T-helper 1 cell treated with Interleukin-12 subunit alpha and Interleukin-12 subunit beta and Interleukin-4 antibody, amounts not matched to agents 30 ng/mL and 1 ng/mL, for 36 hours (primary cell): ENCODE data around the gene C2CD2L. TPM values are rescaled to one million over a fixed set of nuclear protein-coding genes. Genes with fewer than 3 reads are reported as not detected.

Experiments
- intact Hi-C: fragments of 100-400 bp; cut with micrococcal nuclease; formaldehyde crosslinking; loops from one replicate; pipeline ENCODE4 v1.15.1; 2024
- total RNA-seq: library from RNA; stranded (reverse); gene quantifications from 2 replicates; pipeline ENCODE4 v1.2.3, GENCODE V29; 2022

Gene C2CD2L
- total RNA-seq, result 36.6 and 42.2 TPM in 2 replicates

- intact Hi-C loops, result loop anchor here (1.0 to 5.0 kb wide), 8 partner anchors 8 to 315 kb away; partner anchors contain the start of genes DDX6, HINFP, RNF26 and RPS25
These were observed at the start of gene C2CD2L for GRCh38 chr11:119106564-119107537. Gene C2CD2L, plus strand, starts transcription at chr11:119107344. Its CDS starts 398 bp downstream, at chr11:119107742.

- intact Hi-C loops, result loop anchor here (5.0 kb wide), 1 partner anchor 323 kb away; the partner anchor contains the start of gene USP2
These were observed 48.0 kb upstream of the C2CD2L start for GRCh38 chr11:119059128-119059527.

- intact Hi-C loops, result no loop called here
These were observed 45.9 kb upstream of the C2CD2L start for GRCh38 chr11:119061256-119061655.

GRCh38 chr11:119062779-119063178, 44.4 kb upstream of the C2CD2L start:
- intact Hi-C loops, result no loop called here

- intact Hi-C loops, result loop anchor here (1.0 kb wide), 2 partner anchors 132 to 258 kb away; no protein-coding TSS in a partner anchor
These were observed 41.8 kb upstream of the C2CD2L start for GRCh38 chr11:119065369-119065768.

- intact Hi-C loops, result loop anchor here (1.0 kb wide), 11 partner anchors 10 to 271 kb away; partner anchors contain the start of genes CBL, CENATAC, HINFP and HYOU1
These were observed 39.5 kb upstream of the C2CD2L start, which contains the start of gene VPS11 for GRCh38 chr11:119067371-119068222. Gene VPS11, plus strand, starts transcription at chr11:119067818. Its CDS starts 6 bp downstream, at chr11:119067824.

- intact Hi-C loops, result no loop called here
These were observed 29.3 kb upstream of the C2CD2L start for GRCh38 chr11:119077839-119078238.

GRCh38 chr11:119078675-119079420, 28.3 kb upstream of the C2CD2L start:
- intact Hi-C loops, result no loop called here

- intact Hi-C loops, result loop anchor here (5.0 kb wide), 1 partner anchor 1754 kb away; the partner anchor contains the start of gene CEP164
These were observed 25.4 kb upstream of the C2CD2L start for GRCh38 chr11:119081682-119082260.

- intact Hi-C loops, result loop anchor here (1.0 to 5.0 kb wide), 9 partner anchors 10 to 1758 kb away; partner anchors contain the start of genes C2CD2L, CEP164, HINFP and HYOU1
These were observed 22.3 kb upstream of the C2CD2L start, which contains the start of gene HMBS for GRCh38 chr11:119084663-119085436. Gene HMBS, plus strand, starts transcription at chr11:119084881. Its CDS starts 153 bp downstream, at chr11:119085034.

- intact Hi-C loops, result loop anchor here (1.0 kb wide), 7 partner anchors 10 to 112 kb away; partner anchors contain the start of genes C2CD2L, HINFP and VPS11
These were observed 21.7 kb upstream of the C2CD2L start for GRCh38 chr11:119085437-119085847.

- intact Hi-C loops, result no loop called here
These were observed 20.0 kb upstream of the C2CD2L start for GRCh38 chr11:119087123-119087522.

GRCh38 chr11:119087747-119088241, 19.4 kb upstream of the C2CD2L start:
- intact Hi-C loops, result no loop called here

- intact Hi-C loops, result no loop called here
These were observed 18.7 kb upstream of the C2CD2L start for GRCh38 chr11:119088406-119088805.

GRCh38 chr11:119089319-119089718, 17.8 kb upstream of the C2CD2L start:
- intact Hi-C loops, result no loop called here

GRCh38 chr11:119091178-119091577, 16.0 kb upstream of the C2CD2L start:
- intact Hi-C loops, result no loop called here

GRCh38 chr11:119091966-119092879, 14.9 kb upstream of the C2CD2L start:
- intact Hi-C loops, result no loop called here
